Kidney epithelial cell (primary cell): ENCODE measurements around the gene BPGM. TPM values are rescaled to one million over a fixed set of nuclear protein-coding genes. Genes with fewer than 3 reads are reported as not detected.

Experiments used
- DNase-seq: peaks from one replicate; pipeline ENCODE4 v3.0.0-alpha.2; 2010; ENCODE audit warnings: low read depth
- H3K27me3 ChIP-seq: 2 replicates; pipeline ENCODE4 v1.6.0; 2011; ENCODE audit warnings: low read length; ENCODE audit not compliant: control insufficient read depth, insufficient read depth
- H3K36me3 ChIP-seq: 2 replicates; pipeline ENCODE4 v1.5.1; 2011; ENCODE audit warnings: low read length; ENCODE audit not compliant: control insufficient read depth, insufficient read depth
- H3K4me3 ChIP-seq: 2 replicates; pipeline ENCODE4 v1.5.1; 2011; ENCODE audit warnings: low read depth, mild to moderate bottlenecking, control low read depth, low read length
- CTCF ChIP-seq: IDR thresholded peaks from 2 replicates; pipeline ENCODE4 v1.5.1; 2011; ENCODE audit warnings: mild to moderate bottlenecking, moderate library complexity, low read length, control low read depth, inconsistent platforms; ENCODE audit not compliant: insufficient read depth, poor library complexity, severe bottlenecking
- total RNA-seq: library from RNA; depleted of rRNA; stranded (reverse); fragments of >200 nt; gene quantifications from 2 replicates; pipeline ENCODE4 v1.2.3, GENCODE V29; 2015

Gene BPGM
- total RNA-seq: 29.2 and 30.7 TPM in 2 replicates

- TF ChIP-seq CTCF: peak; percentile 23
- Histone ChIP-seq H3K36me3 (no peaks in the 10 kb centered on the region), H3K27me3 (no peaks in the 10 kb centered on the region), H3K4me3 (peak within 1 kb of the TSS; percentile 93)
- DNase-seq: peak; percentile 99
These were observed at the start of gene BPGM for GRCh38 chr7:134646425-134647305. TSS of gene BPGM (plus strand) at chr7:134646853. CDS start at chr7:134661508, 14,655 bp downstream.

- TF ChIP-seq CTCF: no peak
- DNase-seq: no peak
- no peak overlapping the region for H3K4me3 ChIP-seq
- H3K27me3 ChIP-seq: no peaks in the 10 kb centered on the region
- no peaks in the 10 kb centered on the region for H3K36me3 ChIP-seq
These were observed 47.3 kb upstream of the BPGM start for GRCh38 chr7:134599371-134599770.

- no peak for TF ChIP-seq CTCF
These were observed 45.2 kb upstream of the BPGM start for GRCh38 chr7:134601459-134601858.

GRCh38 chr7:134602881-134603451, 43.7 kb upstream of the BPGM start:
- no peak overlapping the region for H3K4me3 ChIP-seq
- DNase-seq: no peak

More at GRCh38 chr7:134601459-134601858, 45.2 kb upstream of the BPGM start:
- H3K36me3 ChIP-seq: no peaks in the 10 kb centered on the region
- no peak for DNase-seq
- H3K4me3 ChIP-seq: no peak overlapping the region
- no peaks in the 10 kb centered on the region for H3K27me3 ChIP-seq

More at GRCh38 chr7:134602881-134603451, 43.7 kb upstream of the BPGM start:
- Histone ChIP-seq H3K36me3 (no peaks in the 10 kb centered on the region), H3K27me3 (no peaks in the 10 kb centered on the region)
- no peak for TF ChIP-seq CTCF
